Body of pancreas (tissue), 4 donors: ENCODE data around the gene MBD3L1. TPM values are rescaled to one million over a fixed set of nuclear protein-coding genes. Genes with fewer than 3 reads are reported as not detected.

Source experiments
- ATAC-seq: fragments of 150-250 bp; one replicate; pipeline ENCODE4 v1.9.1; 2016
- DNase-seq, 4 donors: peaks; one replicate each; pipeline ENCODE4 v3.0.0-alpha.2; 2019
- H3K27ac ChIP-seq, 4 donors: fragments of 200-600 bp; sonication (generic); 1 replicate in 3 of 4; 2 replicates in 1 of 4; pipeline versions ENCODE4 v1.5.1 to v1.6.1; 2016 to 2019; ENCODE audit warnings: mild to moderate bottlenecking in 1 of 4, mixed read lengths in 1 of 4, moderate library complexity in 1 of 4
- H3K27me3 ChIP-seq, 2 donors: fragments of 200-600 bp; sonication (generic); one replicate each; pipeline ENCODE4 v1.6.0; 2016; ENCODE audit warnings: mild to moderate bottlenecking in 1 of 2
- H3K36me3 ChIP-seq, 2 donors: fragments of 200-600 bp; sonication (generic); replicated peaks in 1 of 2; 2 replicates each; pipeline ENCODE4 v1.5.1; 2016; ENCODE audit warnings: low read depth in 2 of 2; ENCODE audit not compliant: insufficient read depth in 1 of 2
- H3K4me1 ChIP-seq: fragments of 200-600 bp; sonication (generic); one replicate; pipeline ENCODE4 v1.6.0; 2016
- H3K4me3 ChIP-seq, 2 donors: fragments of 200-600 bp; sonication (generic); 1 replicate in 1 of 2; 2 replicates in 1 of 2; pipeline ENCODE4 v1.5.1; 2016 to 2019
- H3K9me3 ChIP-seq, 3 donors: fragments of 200-600 bp; sonication (generic); 1 replicate in 2 of 3; 2 replicates in 1 of 3; pipeline ENCODE4 v1.5.1; 2016
- POLR2A ChIP-seq, 3 donors: fragments of 450-650 bp; IDR thresholded peaks; one replicate each; pipeline ENCODE4 v1.6.1; 2016; ENCODE audit warnings: antibody characterized with exemption in 3 of 3, mild to moderate bottlenecking in 2 of 3
- WGBS, 2 donors: methylation state at CpG; one replicate each; pipeline ENCODE4 v1.1.5; 2017; 5-methylcytosine and 5-hydroxymethylcytosine counted together
- intact Hi-C: fragments of 100-400 bp; cut with DNase I; formaldehyde crosslinking; loops from one replicate; pipeline ENCODE4 v1.15.1; 2023
- total RNA-seq, 2 donors: library from RNA; depleted of rRNA; stranded (reverse); fragments of >200 nt; gene quantifications; one replicate each; pipeline ENCODE4 v1.1.0, GENCODE V29; 2016
- TF ChIP-seq, protein P1 (sequence below), 7 experiments: fragments of 450-650 bp in 4 of 7; fragments of 200-600 bp in 3 of 7; sonication (generic) in 3 of 7; IDR thresholded peaks; one replicate each; pipeline ENCODE4 v1.5.1; 2016 to 2019; ENCODE audit warnings: antibody characterized with exemption in 7 of 7

MBD3L1 gene
- total RNA-seq = not detected

DNA sequence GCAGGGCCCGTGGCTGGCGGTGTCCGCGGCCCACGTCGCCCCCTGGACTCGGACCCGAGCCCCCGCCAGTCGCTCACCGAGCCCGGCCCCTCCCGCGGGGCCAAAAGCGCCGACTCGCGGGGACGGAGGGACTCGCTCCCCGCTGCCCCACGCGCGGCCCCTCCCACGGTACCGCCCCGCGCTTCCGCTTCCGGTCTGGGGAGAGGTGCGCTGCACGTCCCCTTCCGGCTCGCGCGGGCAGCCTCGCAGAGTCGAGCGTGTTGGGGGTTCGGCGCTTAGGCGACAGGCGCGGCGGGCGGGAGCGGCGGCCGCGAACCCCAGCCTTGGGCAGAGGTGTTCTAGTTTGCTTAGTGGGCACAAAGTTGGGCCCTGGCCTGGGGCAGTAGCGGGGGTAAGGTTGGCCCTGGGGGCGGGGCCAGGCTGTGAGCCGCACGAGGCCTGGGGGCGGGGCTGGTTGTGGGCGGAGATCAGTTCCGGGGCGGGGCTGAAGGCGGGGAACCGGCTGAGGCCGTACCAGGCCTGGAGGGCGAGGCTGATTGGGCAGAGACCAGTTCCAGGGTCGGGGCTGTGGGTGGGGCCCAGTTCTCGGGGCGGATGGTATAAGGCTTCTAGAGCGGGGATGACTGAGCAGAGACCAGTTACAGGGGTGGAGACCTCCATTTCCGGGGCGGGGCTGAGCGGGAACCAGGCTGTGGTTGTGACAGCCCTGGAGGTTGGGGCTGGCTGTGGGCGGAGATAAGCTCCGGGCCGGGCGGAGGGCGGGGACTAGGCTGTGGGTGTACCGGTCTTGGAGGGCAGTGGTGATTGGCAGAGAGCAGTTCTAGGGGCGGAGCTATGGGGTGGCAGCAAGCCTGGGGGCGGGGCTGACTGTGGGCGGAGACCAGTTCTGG, at the start of gene MBD3L1, which contains the start of gene ZNF558:
TSS of gene MBD3L1 (plus strand) at position 246 of the 890 bp plus-strand sequence. CDS start 10,302 bp downstream, outside the sequence.
TSS of gene ZNF558 (minus strand) at position 173 of the 890 bp plus-strand sequence. CDS start 9,645 bp downstream, outside the sequence.
- peaks cover 6% of the 10 kb centered on the region for H3K4me1 ChIP-seq
- H3K36me3 ChIP-seq = no peaks in the 10 kb centered on the region
- no peaks in the 10 kb centered on the region for H3K27me3 ChIP-seq
- ATAC-seq = peak; percentile 92
- DNase-seq = peak; percentile 97 to 99 (median 98)
- peak; percentile 71 to 88 (median 81) for TF ChIP-seq POLR2A (IDR thresholded peaks at IDR 0.05)
- TF ChIP-seq, protein P1, sequence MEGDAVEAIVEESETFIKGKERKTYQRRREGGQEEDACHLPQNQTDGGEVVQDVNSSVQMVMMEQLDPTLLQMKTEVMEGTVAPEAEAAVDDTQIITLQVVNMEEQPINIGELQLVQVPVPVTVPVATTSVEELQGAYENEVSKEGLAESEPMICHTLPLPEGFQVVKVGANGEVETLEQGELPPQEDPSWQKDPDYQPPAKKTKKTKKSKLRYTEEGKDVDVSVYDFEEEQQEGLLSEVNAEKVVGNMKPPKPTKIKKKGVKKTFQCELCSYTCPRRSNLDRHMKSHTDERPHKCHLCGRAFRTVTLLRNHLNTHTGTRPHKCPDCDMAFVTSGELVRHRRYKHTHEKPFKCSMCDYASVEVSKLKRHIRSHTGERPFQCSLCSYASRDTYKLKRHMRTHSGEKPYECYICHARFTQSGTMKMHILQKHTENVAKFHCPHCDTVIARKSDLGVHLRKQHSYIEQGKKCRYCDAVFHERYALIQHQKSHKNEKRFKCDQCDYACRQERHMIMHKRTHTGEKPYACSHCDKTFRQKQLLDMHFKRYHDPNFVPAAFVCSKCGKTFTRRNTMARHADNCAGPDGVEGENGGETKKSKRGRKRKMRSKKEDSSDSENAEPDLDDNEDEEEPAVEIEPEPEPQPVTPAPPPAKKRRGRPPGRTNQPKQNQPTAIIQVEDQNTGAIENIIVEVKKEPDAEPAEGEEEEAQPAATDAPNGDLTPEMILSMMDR (IDR thresholded peaks at IDR 0.05) = peak in 4 of 7 experiments; percentile 7 to 34 (median 20)
- 1 to 2% methylated on average over 23 to 66 of the region's 78 CpGs for WGBS, 2 donors
- intact Hi-C loops = no loop called here
- H3K27ac ChIP-seq = peak within 1 kb of the TSS; percentile 74 to 97 (median 92)
- peak within 1 kb of the TSS; percentile 56 to 65 for H3K4me3 ChIP-seq
- no peaks in the 10 kb centered on the region for H3K9me3 ChIP-seq

DNA sequence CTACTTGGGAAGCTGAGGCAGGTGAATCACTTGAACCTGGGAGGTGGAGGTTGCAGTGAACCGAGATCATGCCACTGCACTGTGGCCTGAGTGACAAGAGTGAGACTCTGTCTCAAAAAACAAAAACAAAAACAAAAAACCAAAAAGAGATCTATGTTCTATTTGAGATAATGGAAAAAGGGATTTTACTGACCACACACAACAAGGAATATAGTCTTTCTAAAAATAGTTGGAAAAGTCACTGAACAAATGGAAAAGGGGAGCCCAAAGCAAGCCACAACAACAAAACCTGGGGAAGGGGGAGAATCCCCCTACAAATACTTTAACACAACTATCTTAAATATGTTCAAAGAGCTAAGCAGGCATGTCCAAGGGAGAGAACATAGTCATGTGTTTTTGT, 37.4 kb upstream of the MBD3L1 start:
- no peaks in the 10 kb centered on the region for H3K36me3 ChIP-seq
- WGBS, 2 donors = 33 to 58% methylated on average over 1 of the region's 1 CpG
- no peak overlapping the region for H3K4me3 ChIP-seq
- no peak overlapping the region for H3K27ac ChIP-seq
- no peak for DNase-seq
- no peaks in the 10 kb centered on the region for H3K27me3 ChIP-seq
- ATAC-seq = no peak
- TF ChIP-seq, protein P1 (IDR thresholded peaks at IDR 0.05) = no peak
- TF ChIP-seq POLR2A (IDR thresholded peaks at IDR 0.05) = no peak
- intact Hi-C loops = no loop called here
- H3K9me3 ChIP-seq = peaks cover 0 to 14% (median 0%) of the 10 kb centered on the region in 3 donors
- no peaks in the 10 kb centered on the region for H3K4me1 ChIP-seq

DNA sequence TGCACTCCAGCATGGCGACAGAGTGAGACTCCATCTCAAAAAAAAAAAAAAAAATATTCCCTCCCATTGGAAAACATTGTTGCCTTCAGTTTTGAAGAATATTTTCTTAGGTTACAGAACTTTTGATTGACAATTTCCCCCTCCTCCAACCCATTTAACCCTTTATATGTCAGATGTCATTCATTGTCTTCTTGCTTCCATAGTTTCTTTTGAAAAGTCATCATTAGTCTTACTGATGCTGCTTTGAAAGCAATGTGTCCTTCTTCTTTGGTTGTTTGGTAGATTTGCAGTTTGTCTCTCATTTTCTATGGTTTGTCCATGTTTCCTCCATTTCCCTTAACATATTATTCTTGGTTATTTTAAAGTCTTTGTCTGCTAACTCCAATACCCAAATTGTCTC, 25.5 kb upstream of the MBD3L1 start:
- Histone ChIP-seq H3K9me3 (peaks cover 0 to 60% (median 13%) of the 10 kb centered on the region in 3 donors), H3K36me3 (peaks cover 20 to 28% of the 10 kb centered on the region in 2 donors), H3K27ac (no peak overlapping the region), H3K4me3 (no peak overlapping the region), H3K27me3 (no peaks in the 10 kb centered on the region), H3K4me1 (no peaks in the 10 kb centered on the region)
- WGBS, 2 donors = 100% methylated on average over 1 of the region's 1 CpG
- TF ChIP-seq, protein P1 (IDR thresholded peaks at IDR 0.05) = no peak
- no peak for TF ChIP-seq POLR2A (IDR thresholded peaks at IDR 0.05)
- ATAC-seq = no peak
- DNase-seq = no peak
- intact Hi-C loops = no loop called here

DNA sequence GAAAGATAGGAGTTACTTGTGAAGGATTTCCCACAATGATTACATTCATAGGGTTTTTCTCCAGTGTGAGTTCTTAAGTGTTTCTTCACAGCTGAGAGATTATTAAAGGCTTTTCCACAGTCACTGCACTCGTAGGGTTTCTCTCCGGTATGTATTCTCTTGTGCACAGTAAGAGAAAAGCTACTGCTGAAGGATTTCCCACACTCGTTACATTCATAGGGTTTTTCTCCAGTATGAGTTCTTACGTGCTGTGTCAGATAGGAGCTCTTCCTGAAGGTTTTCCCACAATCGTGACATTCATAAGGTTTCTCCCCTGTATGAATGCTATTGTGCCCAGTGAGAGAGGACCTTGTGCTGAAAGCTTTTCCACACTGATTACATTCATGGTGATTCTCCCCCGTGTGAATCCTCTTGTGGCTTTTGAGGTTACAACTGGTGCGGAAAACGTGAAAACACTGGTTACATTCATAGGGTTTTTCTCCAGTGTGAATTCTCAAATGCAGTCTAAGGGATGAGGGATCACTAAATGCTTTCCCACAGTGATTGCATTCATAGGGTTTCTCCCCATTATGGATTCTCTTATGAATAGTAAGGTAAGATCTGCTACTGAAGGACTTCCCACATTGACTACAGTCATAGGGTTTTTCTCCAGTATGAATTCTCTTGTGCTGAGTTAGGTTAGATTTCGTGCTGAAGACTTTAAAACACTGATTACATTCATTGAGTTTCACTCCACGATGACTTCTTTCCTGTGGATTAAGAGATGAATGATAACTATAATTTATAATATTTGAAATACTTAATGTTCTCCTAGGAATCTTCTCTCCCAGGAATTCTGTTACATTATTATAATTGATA, 20.6 kb upstream of the MBD3L1 start:
- Histone ChIP-seq H3K9me3 (peaks cover 0 to 84% (median 10%) of the 10 kb centered on the region in 3 donors), H3K27me3 (no peaks in the 10 kb centered on the region), H3K4me1 (no peaks in the 10 kb centered on the region), H3K36me3 (peaks cover 45 to 60% of the 10 kb centered on the region in 2 donors), H3K27ac (no peak overlapping the region), H3K4me3 (no peak overlapping the region)
- ATAC-seq (no peak), DNase-seq (no peak)
- intact Hi-C loops = no loop called here
- WGBS, 2 donors = 94 to 96% methylated on average over 10 of the region's 10 CpGs
- TF ChIP-seq, protein P1 (IDR thresholded peaks at IDR 0.05) = no peak
- no peak for TF ChIP-seq POLR2A (IDR thresholded peaks at IDR 0.05)
